OCI-LY1 (cell line): Measurements from ENCODE around the gene ZNF467.

Experiments
- EZH2 ChIP-seq: fragments of 200-600 bp; sonication (generic), shearing (Covaris generic); IDR thresholded peaks from 2 replicates; pipeline ENCODE4 v1.8.0; 2017; ENCODE audit warnings: borderline replicate concordance, mixed run types, mild to moderate bottlenecking, antibody characterized with exemption, low read length, moderate library complexity, mixed read lengths
- TF ChIP-seq, protein P1 (sequence below): fragments of 200-600 bp; sonication (generic), shearing (Covaris generic); IDR thresholded peaks from 2 replicates; pipeline ENCODE4 v1.5.1; 2017; ENCODE audit warnings: mild to moderate bottlenecking, antibody characterized with exemption, low read length, moderate library complexity, mixed read lengths

DNA sequence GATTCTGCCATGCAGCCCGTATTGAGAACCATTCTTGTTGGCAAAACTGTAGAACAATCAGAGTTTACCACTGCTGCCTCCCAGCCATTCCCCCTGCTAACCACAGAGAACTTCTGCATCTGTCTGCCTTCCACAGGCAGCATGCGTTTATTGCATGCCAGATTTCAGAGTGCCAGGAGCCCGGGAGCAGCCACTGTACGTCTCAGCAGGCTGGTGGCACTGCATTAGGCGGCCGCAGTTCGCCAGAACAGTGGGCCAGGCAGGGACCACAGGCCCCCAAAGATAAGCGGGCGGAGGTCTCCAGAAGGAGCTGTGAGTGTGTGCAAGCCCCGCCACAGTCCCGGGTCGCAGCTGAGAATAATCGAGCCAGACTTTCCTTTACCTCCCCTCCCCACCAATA is 31.8 kb downstream of the ZNF467 start:
- TF ChIP-seq, protein P1, sequence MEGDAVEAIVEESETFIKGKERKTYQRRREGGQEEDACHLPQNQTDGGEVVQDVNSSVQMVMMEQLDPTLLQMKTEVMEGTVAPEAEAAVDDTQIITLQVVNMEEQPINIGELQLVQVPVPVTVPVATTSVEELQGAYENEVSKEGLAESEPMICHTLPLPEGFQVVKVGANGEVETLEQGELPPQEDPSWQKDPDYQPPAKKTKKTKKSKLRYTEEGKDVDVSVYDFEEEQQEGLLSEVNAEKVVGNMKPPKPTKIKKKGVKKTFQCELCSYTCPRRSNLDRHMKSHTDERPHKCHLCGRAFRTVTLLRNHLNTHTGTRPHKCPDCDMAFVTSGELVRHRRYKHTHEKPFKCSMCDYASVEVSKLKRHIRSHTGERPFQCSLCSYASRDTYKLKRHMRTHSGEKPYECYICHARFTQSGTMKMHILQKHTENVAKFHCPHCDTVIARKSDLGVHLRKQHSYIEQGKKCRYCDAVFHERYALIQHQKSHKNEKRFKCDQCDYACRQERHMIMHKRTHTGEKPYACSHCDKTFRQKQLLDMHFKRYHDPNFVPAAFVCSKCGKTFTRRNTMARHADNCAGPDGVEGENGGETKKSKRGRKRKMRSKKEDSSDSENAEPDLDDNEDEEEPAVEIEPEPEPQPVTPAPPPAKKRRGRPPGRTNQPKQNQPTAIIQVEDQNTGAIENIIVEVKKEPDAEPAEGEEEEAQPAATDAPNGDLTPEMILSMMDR = no peak
- TF ChIP-seq EZH2 = no peak
